IMR-90 (cell line): ENCODE results near the gene ZNF44. TPM values are rescaled to one million over a fixed set of nuclear protein-coding genes. Genes with fewer than 3 reads are reported as not detected.

Experiments used
- ATAC-seq: fragments of 200-7000 bp; cut with Tn5 transposase; 2 replicates; pipeline ENCODE4 v1.9.1; 2020; ENCODE audit warnings: low read depth, mild to moderate bottlenecking, moderate library complexity
- BruUV-seq: library from RNA; stranded (reverse); fragments of 400-500 nt; replicated peaks from 2 replicates; lab custom pipeline; 2021; lab: Mats Ljungman, UMichigan
- CTCF ChIA-PET: fragments of 300-600 bp; formaldehyde crosslinking; extraction: SDS; loops from one replicate; lab custom pipeline; 2021; ENCODE audit warnings: antibody characterized with exemption; lab: Yijun Ruan, JAX
- POLR2A ChIA-PET: fragments of 300-600 bp; sonication (Branson Sonifier 250); formaldehyde crosslinking; loops from one replicate; lab custom pipeline; 2022; ENCODE audit warnings: antibody characterized with exemption; ENCODE audit not compliant: unreplicated experiment; lab: Charles Lee
- DNase-seq: peaks from one replicate; pipeline ENCODE4 v3.0.0; 2013
- H2AFZ ChIP-seq: replicated peaks from 2 replicates; pipeline ENCODE3; 2013; ENCODE audit warnings: low read length, mild to moderate bottlenecking; ENCODE audit not compliant: poor library complexity
- H2AK5ac ChIP-seq: 2 replicates; pipeline ENCODE4 v1.6.1; 2013; ENCODE audit warnings: low read depth, low read length, inconsistent platforms
- H2AK9ac ChIP-seq: replicated peaks from 2 replicates; pipeline ENCODE3; 2013; ENCODE audit warnings: mild to moderate bottlenecking, low read depth, low read length, moderate library complexity; ENCODE audit not compliant: poor library complexity
- H2BK120ac ChIP-seq: 2 replicates; pipeline ENCODE4 v1.6.1; 2013; ENCODE audit warnings: low read depth, low read length, inconsistent platforms
- H2BK15ac ChIP-seq: 3 replicates; pipeline ENCODE4 v1.6.1; 2013; ENCODE audit warnings: low read depth, low read length, inconsistent platforms
- H2BK20ac ChIP-seq: 2 replicates; pipeline ENCODE4 v1.6.1; 2013; ENCODE audit warnings: low read depth, mild to moderate bottlenecking, inconsistent platforms, low read length, moderate library complexity
- H2BK5ac ChIP-seq: 2 replicates; pipeline ENCODE4 v1.6.1; 2013; ENCODE audit warnings: mild to moderate bottlenecking, low read depth, low read length, inconsistent platforms; ENCODE audit not compliant: poor library complexity, severe bottlenecking
- H3K14ac ChIP-seq: replicated peaks from 2 replicates; pipeline ENCODE4 v1.6.1; 2013; ENCODE audit warnings: low read depth, low read length, inconsistent platforms
- H3K18ac ChIP-seq: 2 replicates; pipeline ENCODE4 v1.6.1; 2013; ENCODE audit warnings: low read depth, low read length, control low read depth
- H3K23ac ChIP-seq: 2 replicates; pipeline ENCODE4 v1.6.1; 2013; ENCODE audit warnings: low read depth, low read length, inconsistent platforms
- H3K27ac ChIP-seq: 2 replicates; pipeline ENCODE4 v1.5.1; 2013; ENCODE audit warnings: mild to moderate bottlenecking, control low read depth, low read length; ENCODE audit not compliant: insufficient read depth
- H3K27me3 ChIP-seq: 2 replicates; pipeline ENCODE4 v1.6.1; 2013; ENCODE audit warnings: low read length; ENCODE audit not compliant: control insufficient read depth, insufficient read depth
- H3K36me3 ChIP-seq: 2 replicates; pipeline ENCODE4 v1.6.1; 2013; ENCODE audit warnings: low read length, mixed read lengths; ENCODE audit not compliant: control insufficient read depth, insufficient read depth
- H3K4ac ChIP-seq: 2 replicates; pipeline ENCODE4 v1.6.1; 2013; ENCODE audit warnings: low read depth, low read length, inconsistent platforms
- H3K4me1 ChIP-seq: 2 replicates; pipeline ENCODE4 v1.6.1; 2013; ENCODE audit warnings: low read length, mixed read lengths; ENCODE audit not compliant: control insufficient read depth, insufficient read depth
- H3K4me2 ChIP-seq: 2 replicates; pipeline ENCODE4 v1.6.1; 2013; ENCODE audit warnings: low read depth, mild to moderate bottlenecking, control low read depth, low read length, moderate library complexity
- H3K4me3 ChIP-seq: 2 replicates; pipeline ENCODE4 v1.5.1; 2013; ENCODE audit warnings: low read depth, mild to moderate bottlenecking, control low read depth, low read length, moderate library complexity; ENCODE audit not compliant: insufficient read depth
- H3K56ac ChIP-seq: 2 replicates; pipeline ENCODE4 v1.6.1; 2013; ENCODE audit warnings: low read length, inconsistent platforms; ENCODE audit not compliant: insufficient read depth; ENCODE audit errors: extremely low read depth
- H3K79me1 ChIP-seq, 2 experiments: 2 replicates each; pipeline ENCODE4 v1.6.1; 2013; ENCODE audit warnings: low read length in 2 of 2, inconsistent platforms in 1 of 2, low read depth in 1 of 2
- H3K9ac ChIP-seq: 2 replicates; pipeline ENCODE4 v1.6.1; 2013; ENCODE audit warnings: low read depth, low read length, control low read depth
- H3K9me1 ChIP-seq: 2 replicates; pipeline ENCODE4 v1.6.1; 2013; ENCODE audit warnings: low read length, inconsistent platforms; ENCODE audit not compliant: insufficient read depth
- H3K9me3 ChIP-seq: 2 replicates; pipeline ENCODE4 v1.6.1; 2013; ENCODE audit warnings: low read length; ENCODE audit not compliant: control insufficient read depth, insufficient read depth
- H4K20me1 ChIP-seq: 2 replicates; pipeline ENCODE4 v1.6.1; 2013; ENCODE audit warnings: low read length, inconsistent platforms; ENCODE audit not compliant: insufficient read depth
- H4K5ac ChIP-seq: 2 replicates; pipeline ENCODE4 v1.6.1; 2013; ENCODE audit warnings: mild to moderate bottlenecking, low read depth, low read length, control low read depth
- H4K8ac ChIP-seq, 2 experiments: 2 replicates each; pipeline ENCODE4 v1.6.1; 2013; ENCODE audit warnings: low read depth in 2 of 2, low read length in 2 of 2, control low read depth in 1 of 2, inconsistent platforms in 1 of 2
- H4K91ac ChIP-seq: 2 replicates; pipeline ENCODE4 v1.6.1; 2013; ENCODE audit warnings: low read depth, low read length, inconsistent platforms; ENCODE audit not compliant: insufficient read depth
- CHD1 ChIP-seq: IDR thresholded peaks from 2 replicates; pipeline ENCODE4 v1.6.1; 2012; ENCODE audit warnings: low read depth, low read length, improper control_type of control experiment
- RAD21 ChIP-seq: IDR thresholded peaks from 2 replicates; pipeline ENCODE4 v1.6.1; 2012; ENCODE audit warnings: low read length, improper control_type of control experiment
- WGBS, 2 experiments: methylation state at CpG; one replicate each; pipeline versions ENCODE4 v1.1.5 to v1.1.7; 2013; ENCODE audit warnings: missing lambda C conversion rate in 2 of 2; ENCODE audit not compliant: insufficient read length in 1 of 2; ENCODE audit errors: extremely low coverage in 2 of 2; 5-methylcytosine and 5-hydroxymethylcytosine counted together
- dilution Hi-C: fragments of 300-500 bp; cut with HindIII; formaldehyde crosslinking; loops from one replicate; pipeline ENCODE4 v1.14.3; 2018; ENCODE audit warnings: low sequenced_read_pairs; ENCODE audit not compliant: unreplicated experiment
- in situ Hi-C: fragments of 300-500 bp; cut with MboI; formaldehyde crosslinking; loops from 3 replicates; pipeline ENCODE4 v1.14.3; 2019; ENCODE audit warnings: low sequenced_read_pairs, inconsistent platforms, mixed read lengths
- intact Hi-C: fragments of 100-400 bp; cut with micrococcal nuclease; formaldehyde crosslinking; loops from 2 replicates; pipeline ENCODE4 v1.10.0; 2022
- polyA plus RNA-seq, 3 experiments: library from polyadenylated mRNA; depleted of rRNA; stranded (reverse); fragments of >200 nt; gene quantifications; 2 replicates each; pipeline ENCODE4 v1.2.3, GENCODE V29; 2012; ENCODE audit warnings: low replicate concordance in 1 of 3
- total RNA-seq: library from RNA; depleted of rRNA; stranded (reverse); fragments of >200 nt; gene quantifications from 2 replicates; pipeline ENCODE4 v1.2.3, GENCODE V29; 2012

Gene ZNF44
- total and polyA plus RNA-seq, 2 of the 4 experiments (the other 2 are of a cell fraction) = 3.5 to 6.6 TPM

GRCh38 chr19:12278713-12279112 is 16.0 kb downstream of the ZNF44 start:
- in situ Hi-C loops (no loop called here), dilution Hi-C loops (no loop called here), intact Hi-C loops (no loop called here)
- Histone ChIP-seq H2BK120ac (no peak overlapping the region), H3K56ac (no peak overlapping the region), H2BK15ac (no peak overlapping the region), H3K4me1 (no peaks in the 10 kb centered on the region), H3K23ac (no peak overlapping the region), H3K79me1 (peaks cover 4 to 23% of the 10 kb centered on the region in 2 experiments), H2AFZ (no peak overlapping the region), H3K9me1 (no peaks in the 10 kb centered on the region), H2AK9ac (no peak overlapping the region), H2BK5ac (no peak overlapping the region), H4K91ac (no peak overlapping the region), H2AK5ac (no peak overlapping the region), H3K9me3 (peaks cover 53% of the 10 kb centered on the region), H3K9ac (no peak overlapping the region), H3K36me3 (peaks cover 29% of the 10 kb centered on the region), H3K27ac (no peak overlapping the region), H3K27me3 (no peaks in the 10 kb centered on the region), H3K4me2 (no peak overlapping the region), H3K4ac (no peak overlapping the region), H3K14ac (no peak overlapping the region), H4K8ac (no peak overlapping the region), H4K5ac (no peak overlapping the region), H2BK20ac (no peak overlapping the region), H3K4me3 (no peak overlapping the region), H3K18ac (no peak overlapping the region), H4K20me1 (no peaks in the 10 kb centered on the region)
- CTCF ChIA-PET = no interaction called here
- no TSS peak for BruUV-seq
- ATAC-seq (no peak), DNase-seq (no peak)
- TF ChIP-seq RAD21 (no peak), CHD1 (no peak)
- WGBS, 2 experiments = no CpG with 5 or more reads among the region's 2 CpGs
- POLR2A ChIA-PET = no interaction called here
